K562 (cell line): ENCODE data around the gene TNRC6B. TPM values are rescaled to one million over a fixed set of nuclear protein-coding genes. Genes with fewer than 3 reads are reported as not detected.
A peak's percentile ranks its signal among the peaks of the same experiment; 100 is the strongest.

Experiments used
- ATF7 ChIP-seq: fragments of 450-650 bp; IDR thresholded peaks from 2 replicates; pipeline ENCODE4 v1.7.1; 2014; ENCODE audit warnings: mild to moderate bottlenecking, moderate library complexity
- BMI1 ChIP-seq: fragments of 150-350 bp; IDR thresholded peaks from 2 replicates; pipeline ENCODE4 v1.6.1; 2014; ENCODE audit warnings: low read length
- CREB1 ChIP-seq, 2 experiments: sonication (generic) in 1 of 2; formaldehyde crosslinking in 1 of 2; IDR thresholded peaks; 2 replicates each; pipeline versions ENCODE4 v1.6.1 to v1.8.0; 2012 to 2022; ENCODE audit warnings: inconsistent platforms in 1 of 2, mild to moderate bottlenecking in 1 of 2, missing genetic modification reagents in 1 of 2, moderate library complexity in 1 of 2
- FOXP1 ChIP-seq: sonication (generic); formaldehyde crosslinking; IDR thresholded peaks from 2 replicates; pipeline ENCODE4 v1.8.0; 2022; ENCODE audit warnings: mild to moderate bottlenecking, missing genetic modification reagents
- HLTF ChIP-seq: fragments of 450-650 bp; IDR thresholded peaks from 2 replicates; pipeline ENCODE4 v1.6.1; 2016
- KAT2B ChIP-seq: IDR thresholded peaks from one replicate; pipeline ENCODE4 v1.6.1; 2012; ENCODE audit warnings: low read depth, mild to moderate bottlenecking, control low read depth, inconsistent platforms, low read length, moderate library complexity
- KLF13 ChIP-seq: fragments of 450-650 bp; IDR thresholded peaks from 2 replicates; pipeline ENCODE4 v1.6.1; 2016; ENCODE audit warnings: missing genetic modification characterization, low read depth, mild to moderate bottlenecking, missing compliant biosample characterization, moderate library complexity, borderline replicate concordance
- LEF1 ChIP-seq: fragments of 450-650 bp; IDR thresholded peaks from 2 replicates; pipeline ENCODE4 v1.6.1; 2016; ENCODE audit warnings: mild to moderate bottlenecking
- NCOA2 ChIP-seq, 2 experiments: fragments of 450-650 bp; IDR thresholded peaks; 2 replicates each; pipeline ENCODE4 v1.6.1; 2018; ENCODE audit warnings: mild to moderate bottlenecking in 2 of 2, moderate library complexity in 1 of 2; ENCODE audit not compliant: partially characterized antibody in 2 of 2
- NR2F6 ChIP-seq: fragments of 450-650 bp; formaldehyde crosslinking; IDR thresholded peaks from 2 replicates; pipeline ENCODE4 v1.4.0; 2020; ENCODE audit warnings: mild to moderate bottlenecking
- RBFOX2 ChIP-seq: fragments of 200-400 bp; formaldehyde crosslinking; IDR thresholded peaks from 2 replicates; pipeline ENCODE4 v1.6.1; 2017; ENCODE audit warnings: low read depth, mild to moderate bottlenecking, low read length, moderate library complexity
- TFAM ChIP-seq: fragments of 250-450 bp; sonication (Bioruptor Pico); conservative IDR thresholded peaks from 2 replicates; pipeline ENCODE4 v1.5.0; 2021; ENCODE audit warnings: mild to moderate bottlenecking, moderate library complexity
- XRCC3 ChIP-seq: fragments of 450-650 bp; IDR thresholded peaks from 2 replicates; pipeline ENCODE4 v1.6.1; 2017; ENCODE audit warnings: mild to moderate bottlenecking, moderate library complexity
- ZC3H4 ChIP-seq: sonication (generic); formaldehyde crosslinking; IDR thresholded peaks from 2 replicates; pipeline ENCODE4 v1.9.0; 2021; ENCODE audit warnings: missing genetic modification reagents, borderline replicate concordance
- ZNF583 ChIP-seq: fragments of 250-450 bp; sonication (Bioruptor Pico); IDR thresholded peaks from 2 replicates; pipeline ENCODE4 v1.4.0; 2020
- ZNF584 ChIP-seq: fragments of 200-800 bp; sonication (Bioruptor generic); IDR thresholded peaks from 2 replicates; pipeline ENCODE4 v1.6.1; 2016; ENCODE audit warnings: low read depth, mild to moderate bottlenecking, missing genetic modification characterization, missing compliant biosample characterization
- polyA plus RNA-seq, 8 experiments: library from polyadenylated mRNA; depleted of rRNA in 4 of 8; stranded (reverse) in 5 of 8; unstranded in 3 of 8; fragments of >200 nt; fragmentation: Nextera tagmentation in 2 of 8; fragmentation: Illumina TruSeq in 1 of 8; extraction: Ambion mirVana in 2 of 8; extraction: Trizol in 1 of 8; gene quantifications; 2 replicates each; pipeline versions ENCODE4 v1.2.1 to v1.2.3, GENCODE V29; 2011 to 2014; ENCODE audit warnings: inconsistent platforms in 1 of 8, missing spikeins in 1 of 8
- total RNA-seq, 7 experiments: library from RNA; depleted of rRNA in 6 of 7; stranded (reverse); fragments of >200 nt in 6 of 7; fragmentation: Illumina TruSeq in 2 of 7; extraction: Trizol in 2 of 7; gene quantifications; 2 replicates each; pipeline versions ENCODE4 v1.2.1 to v1.2.3, GENCODE V29; 2011 to 2021; ENCODE audit warnings: low replicate concordance in 1 of 7
- TF ChIP-seq, protein P1 (sequence below): fragments of 250-450 bp; sonication (Bioruptor Pico); IDR thresholded peaks from 2 replicates; pipeline ENCODE4 v1.5.0; 2022; ENCODE audit warnings: mild to moderate bottlenecking
- TF ChIP-seq, protein P2 (sequence below): fragments of 250-450 bp; sonication (Bioruptor Pico); IDR thresholded peaks from 2 replicates; pipeline ENCODE4 v1.6.1; 2021; ENCODE audit warnings: mild to moderate bottlenecking
- TF ChIP-seq, protein P3 (sequence below): fragments of 250-450 bp; sonication (Bioruptor Pico); IDR thresholded peaks from 2 replicates; pipeline ENCODE4 v1.4.0; 2020; ENCODE audit warnings: mild to moderate bottlenecking, moderate library complexity
- TF ChIP-seq, protein P4 (sequence below): fragments of 450-650 bp; IDR thresholded peaks from 2 replicates; pipeline ENCODE4 v1.6.1; 2017; ENCODE audit warnings: antibody characterized with exemption
- TF ChIP-seq, protein P5 (sequence below): fragments of 250-450 bp; sonication (Bioruptor Pico); IDR thresholded peaks from 2 replicates; pipeline ENCODE4 v1.9.0; 2021; ENCODE audit warnings: mild to moderate bottlenecking, inconsistent platforms

Gene TNRC6B
- total and polyA plus RNA-seq, 9 of the 15 experiments (the other 6 are each of a cell fraction or from before 2014, with no cell fraction given), result 0.96 to 18.8 (median 10.8) TPM

DNA sequence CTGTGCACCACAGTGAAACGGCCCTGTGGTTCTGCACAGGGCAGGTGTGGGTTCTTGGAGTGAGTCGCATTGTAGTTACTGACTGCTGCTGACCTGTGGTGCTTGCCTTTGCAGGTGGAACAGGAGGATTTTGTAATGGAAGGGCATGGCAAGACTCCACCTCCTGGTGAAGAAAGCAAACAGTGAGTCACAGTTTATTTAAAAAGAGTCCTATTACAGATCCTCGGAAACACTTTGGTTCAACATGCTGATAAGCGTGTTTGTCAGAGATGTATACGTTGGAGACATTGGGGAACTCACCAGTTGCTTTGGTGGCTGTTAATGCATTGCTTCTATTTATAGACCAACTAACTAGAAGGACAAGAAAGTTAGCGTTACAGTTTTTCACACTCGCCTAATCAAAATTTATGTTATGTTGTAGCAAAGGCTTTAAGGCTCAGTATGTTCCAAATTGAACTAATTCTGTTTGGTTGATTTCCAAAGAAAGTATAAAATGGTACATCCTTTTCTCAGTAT, 21.7 kb upstream of the TNRC6B start (continued):
- TF ChIP-seq KAT2B (no peak), ZC3H4 (no peak), HLTF (no peak), ZNF583 (CRISPR knock-in tag) (no peak), CREB1 (IDR thresholded peaks at IDR 0.05) (no peak), CREB1 (CRISPR knock-in tag; IDR thresholded peaks at IDR 0.05) (no peak), BMI1 (no peak), NCOA2 (IDR thresholded peaks at IDR 0.05; ENCODE audit: partially characterized antibody in 2 of 2) (no peak), FOXP1 (CRISPR knock-in tag) (no peak), NR2F6 (CRISPR knock-in tag) (no peak), ATF7 (peak; percentile 66), ZNF584 (CRISPR knock-in tag) (no peak), TFAM (no peak), LEF1 (peak; percentile 42; the same call in 1 of the 2 replicates), XRCC3 (no peak), KLF13 (tag) (no peak), RBFOX2 (no peak)
- TF ChIP-seq, protein P1, sequence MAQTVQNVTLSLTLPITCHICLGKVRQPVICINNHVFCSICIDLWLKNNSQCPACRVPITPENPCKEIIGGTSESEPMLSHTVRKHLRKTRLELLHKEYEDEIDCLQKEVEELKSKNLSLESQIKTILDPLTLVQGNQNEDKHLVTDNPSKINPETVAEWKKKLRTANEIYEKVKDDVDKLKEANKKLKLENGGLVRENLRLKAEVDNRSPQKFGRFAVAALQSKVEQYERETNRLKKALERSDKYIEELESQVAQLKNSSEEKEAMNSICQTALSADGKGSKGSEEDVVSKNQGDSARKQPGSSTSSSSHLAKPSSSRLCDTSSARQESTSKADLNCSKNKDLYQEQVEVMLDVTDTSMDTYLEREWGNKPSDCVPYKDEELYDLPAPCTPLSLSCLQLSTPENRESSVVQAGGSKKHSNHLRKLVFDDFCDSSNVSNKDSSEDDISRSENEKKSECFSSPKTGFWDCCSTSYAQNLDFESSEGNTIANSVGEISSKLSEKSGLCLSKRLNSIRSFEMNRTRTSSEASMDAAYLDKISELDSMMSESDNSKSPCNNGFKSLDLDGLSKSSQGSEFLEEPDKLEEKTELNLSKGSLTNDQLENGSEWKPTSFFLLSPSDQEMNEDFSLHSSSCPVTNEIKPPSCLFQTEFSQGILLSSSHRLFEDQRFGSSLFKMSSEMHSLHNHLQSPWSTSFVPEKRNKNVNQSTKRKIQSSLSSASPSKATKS, result no peak
- TF ChIP-seq, protein P2, sequence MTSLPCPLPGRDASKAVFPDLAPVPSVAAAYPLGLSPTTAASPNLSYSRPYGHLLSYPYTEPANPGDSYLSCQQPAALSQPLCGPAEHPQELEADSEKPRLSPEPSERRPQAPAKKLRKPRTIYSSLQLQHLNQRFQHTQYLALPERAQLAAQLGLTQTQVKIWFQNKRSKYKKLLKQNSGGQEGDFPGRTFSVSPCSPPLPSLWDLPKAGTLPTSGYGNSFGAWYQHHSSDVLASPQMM, result no peak
- TF ChIP-seq, protein P3, sequence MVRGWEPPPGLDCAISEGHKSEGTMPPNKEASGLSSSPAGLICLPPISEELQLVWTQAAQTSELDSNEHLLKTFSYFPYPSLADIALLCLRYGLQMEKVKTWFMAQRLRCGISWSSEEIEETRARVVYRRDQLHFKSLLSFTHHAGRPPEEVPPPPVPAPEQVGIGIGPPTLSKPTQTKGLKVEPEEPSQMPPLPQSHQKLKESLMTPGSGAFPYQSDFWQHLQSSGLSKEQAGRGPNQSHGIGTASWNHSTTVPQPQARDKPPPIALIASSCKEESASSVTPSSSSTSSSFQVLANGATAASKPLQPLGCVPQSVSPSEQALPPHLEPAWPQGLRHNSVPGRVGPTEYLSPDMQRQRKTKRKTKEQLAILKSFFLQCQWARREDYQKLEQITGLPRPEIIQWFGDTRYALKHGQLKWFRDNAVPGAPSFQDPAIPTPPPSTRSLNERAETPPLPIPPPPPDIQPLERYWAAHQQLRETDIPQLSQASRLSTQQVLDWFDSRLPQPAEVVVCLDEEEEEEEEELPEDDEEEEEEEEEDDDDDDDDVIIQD (CRISPR knock-in tag), result no peak
- TF ChIP-seq, protein P4, sequence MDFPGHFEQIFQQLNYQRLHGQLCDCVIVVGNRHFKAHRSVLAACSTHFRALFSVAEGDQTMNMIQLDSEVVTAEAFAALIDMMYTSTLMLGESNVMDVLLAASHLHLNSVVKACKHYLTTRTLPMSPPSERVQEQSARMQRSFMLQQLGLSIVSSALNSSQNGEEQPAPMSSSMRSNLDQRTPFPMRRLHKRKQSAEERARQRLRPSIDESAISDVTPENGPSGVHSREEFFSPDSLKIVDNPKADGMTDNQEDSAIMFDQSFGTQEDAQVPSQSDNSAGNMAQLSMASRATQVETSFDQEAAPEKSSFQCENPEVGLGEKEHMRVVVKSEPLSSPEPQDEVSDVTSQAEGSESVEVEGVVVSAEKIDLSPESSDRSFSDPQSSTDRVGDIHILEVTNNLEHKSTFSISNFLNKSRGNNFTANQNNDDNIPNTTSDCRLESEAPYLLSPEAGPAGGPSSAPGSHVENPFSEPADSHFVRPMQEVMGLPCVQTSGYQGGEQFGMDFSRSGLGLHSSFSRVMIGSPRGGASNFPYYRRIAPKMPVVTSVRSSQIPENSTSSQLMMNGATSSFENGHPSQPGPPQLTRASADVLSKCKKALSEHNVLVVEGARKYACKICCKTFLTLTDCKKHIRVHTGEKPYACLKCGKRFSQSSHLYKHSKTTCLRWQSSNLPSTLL, result no peak
- TF ChIP-seq, protein P5, sequence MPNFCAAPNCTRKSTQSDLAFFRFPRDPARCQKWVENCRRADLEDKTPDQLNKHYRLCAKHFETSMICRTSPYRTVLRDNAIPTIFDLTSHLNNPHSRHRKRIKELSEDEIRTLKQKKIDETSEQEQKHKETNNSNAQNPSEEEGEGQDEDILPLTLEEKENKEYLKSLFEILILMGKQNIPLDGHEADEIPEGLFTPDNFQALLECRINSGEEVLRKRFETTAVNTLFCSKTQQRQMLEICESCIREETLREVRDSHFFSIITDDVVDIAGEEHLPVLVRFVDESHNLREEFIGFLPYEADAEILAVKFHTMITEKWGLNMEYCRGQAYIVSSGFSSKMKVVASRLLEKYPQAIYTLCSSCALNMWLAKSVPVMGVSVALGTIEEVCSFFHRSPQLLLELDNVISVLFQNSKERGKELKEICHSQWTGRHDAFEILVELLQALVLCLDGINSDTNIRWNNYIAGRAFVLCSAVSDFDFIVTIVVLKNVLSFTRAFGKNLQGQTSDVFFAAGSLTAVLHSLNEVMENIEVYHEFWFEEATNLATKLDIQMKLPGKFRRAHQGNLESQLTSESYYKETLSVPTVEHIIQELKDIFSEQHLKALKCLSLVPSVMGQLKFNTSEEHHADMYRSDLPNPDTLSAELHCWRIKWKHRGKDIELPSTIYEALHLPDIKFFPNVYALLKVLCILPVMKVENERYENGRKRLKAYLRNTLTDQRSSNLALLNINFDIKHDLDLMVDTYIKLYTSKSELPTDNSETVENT (CRISPR knock-in tag), result no peak
